M059J (cell line): ENCODE measurements around the gene KCNB1. TPM values are rescaled to one million over a fixed set of nuclear protein-coding genes. Genes with fewer than 3 reads are reported as not detected.
A peak's percentile ranks its signal among the peaks of the same experiment; 100 is the strongest.

Experiments
- DNase-seq: peaks from one replicate; pipeline ENCODE4 v3.0.0-alpha.2; 2012; ENCODE audit warnings: low read depth
- total RNA-seq: library from RNA; depleted of rRNA; stranded (reverse); fragments of >200 nt; shearing (Covaris generic); gene quantifications from 2 replicates; pipeline ENCODE4 v1.2.3, GENCODE V29; 2014

Gene KCNB1
- total RNA-seq, 1 experiment from 2014 or later = not detected

- no peak for DNase-seq
Measured at GRCh38 chr20:49354673-49355072, 127.8 kb downstream of the KCNB1 start.

GRCh38 chr20:49353348-49353747 lies 129.1 kb downstream of the KCNB1 start:
- no peak for DNase-seq

DNA sequence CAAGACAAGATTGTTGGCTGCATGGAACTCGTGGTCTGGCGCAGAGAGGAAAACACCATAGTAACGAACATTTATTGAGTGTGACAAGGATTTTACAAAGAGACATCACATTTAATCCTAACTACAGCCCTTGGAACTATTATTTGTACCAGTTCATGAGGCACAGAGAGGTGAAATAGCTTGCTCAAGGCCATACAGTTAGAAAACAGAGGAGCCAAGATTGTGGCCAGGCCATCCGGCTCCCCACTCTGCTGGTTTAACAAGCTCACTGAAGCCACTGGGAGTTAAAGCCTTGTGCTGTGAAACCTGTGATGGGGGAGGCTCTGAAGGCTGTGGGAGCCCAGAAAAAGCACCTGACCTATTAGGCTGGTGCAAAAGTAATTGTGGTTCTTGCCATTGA lies 129.7 kb downstream of the KCNB1 start:
- no peak for DNase-seq

DNA sequence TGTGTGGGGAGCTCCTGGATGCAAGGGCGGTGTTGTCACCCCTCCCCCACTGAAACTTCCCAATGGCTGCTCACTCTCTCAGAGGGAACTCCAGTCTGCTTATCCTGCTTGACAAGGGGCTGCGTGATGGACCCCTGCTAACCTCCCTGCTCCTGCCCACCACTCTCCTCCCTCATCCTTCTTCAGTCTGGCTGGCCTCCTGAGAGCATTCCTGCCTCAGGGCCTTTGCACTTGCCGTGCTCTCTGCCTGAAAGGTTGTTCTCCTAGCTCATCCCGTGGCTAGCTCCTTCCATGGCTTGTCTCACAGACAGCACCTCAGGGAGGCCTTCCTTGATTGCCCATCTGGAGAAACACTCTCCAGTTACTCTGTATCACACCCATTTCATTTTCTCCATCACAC lies 130.7 kb downstream of the KCNB1 start:
- no peak for DNase-seq

- DNase-seq = no peak
Measured at GRCh38 chr20:49349694-49350252, 132.7 kb downstream of the KCNB1 start.

- DNase-seq = no peak
Measured at GRCh38 chr20:49349078-49349477, 133.4 kb downstream of the KCNB1 start.

DNA sequence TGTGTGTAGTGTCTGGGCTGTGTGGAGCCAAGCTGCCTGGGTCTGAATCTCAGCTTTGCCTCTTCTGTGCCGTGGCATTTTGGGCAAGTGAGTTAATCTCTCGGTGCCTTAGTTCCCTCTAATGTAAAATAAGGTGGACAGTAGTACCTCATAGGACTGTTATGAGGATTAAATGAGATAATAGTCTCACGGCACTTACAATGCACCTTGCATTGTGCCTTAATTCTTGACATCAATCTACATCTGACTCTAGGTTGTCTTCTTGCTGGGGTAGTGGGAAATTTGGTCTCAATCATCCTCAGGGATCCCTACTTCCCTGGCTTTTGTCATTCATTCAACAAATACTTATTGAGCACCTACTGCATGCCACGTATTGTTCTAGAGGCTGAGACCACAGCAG lies 133.9 kb downstream of the KCNB1 start:
- DNase-seq = no peak

GRCh38 chr20:49347156-49347555 lies 135.3 kb downstream of the KCNB1 start:
- peak; percentile 19 for DNase-seq

GRCh38 chr20:49346682-49347081 lies 135.8 kb downstream of the KCNB1 start:
- no peak for DNase-seq

- peak; percentile 88 for DNase-seq
Measured at GRCh38 chr20:49345524-49345923, 136.9 kb downstream of the KCNB1 start.

- peak; percentile 97 for DNase-seq
Measured at GRCh38 chr20:49344975-49345374, 137.5 kb downstream of the KCNB1 start.

DNA sequence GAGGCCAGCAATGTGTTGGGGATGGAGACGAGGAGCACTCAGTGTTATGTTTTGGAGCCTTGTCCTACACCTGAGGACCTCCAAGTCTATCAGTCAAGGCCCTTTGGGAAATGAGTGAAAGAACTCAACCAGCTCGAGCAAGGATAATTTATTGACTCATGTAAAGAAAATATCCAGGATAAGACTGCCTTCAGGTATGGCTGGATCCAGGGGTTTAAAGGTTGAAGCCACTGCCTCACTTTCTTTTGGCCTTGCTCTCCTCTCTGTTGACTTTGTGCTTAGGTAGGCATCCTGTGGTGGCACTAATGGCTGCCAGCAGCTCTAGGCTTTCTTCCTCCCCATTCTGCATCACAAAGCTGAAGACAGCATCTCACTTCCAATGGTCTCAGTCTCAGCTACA lies 138.3 kb downstream of the KCNB1 start:
- DNase-seq = no peak

GRCh38 chr20:49343246-49343645 lies 139.2 kb downstream of the KCNB1 start:
- peak; percentile 23 for DNase-seq

DNA sequence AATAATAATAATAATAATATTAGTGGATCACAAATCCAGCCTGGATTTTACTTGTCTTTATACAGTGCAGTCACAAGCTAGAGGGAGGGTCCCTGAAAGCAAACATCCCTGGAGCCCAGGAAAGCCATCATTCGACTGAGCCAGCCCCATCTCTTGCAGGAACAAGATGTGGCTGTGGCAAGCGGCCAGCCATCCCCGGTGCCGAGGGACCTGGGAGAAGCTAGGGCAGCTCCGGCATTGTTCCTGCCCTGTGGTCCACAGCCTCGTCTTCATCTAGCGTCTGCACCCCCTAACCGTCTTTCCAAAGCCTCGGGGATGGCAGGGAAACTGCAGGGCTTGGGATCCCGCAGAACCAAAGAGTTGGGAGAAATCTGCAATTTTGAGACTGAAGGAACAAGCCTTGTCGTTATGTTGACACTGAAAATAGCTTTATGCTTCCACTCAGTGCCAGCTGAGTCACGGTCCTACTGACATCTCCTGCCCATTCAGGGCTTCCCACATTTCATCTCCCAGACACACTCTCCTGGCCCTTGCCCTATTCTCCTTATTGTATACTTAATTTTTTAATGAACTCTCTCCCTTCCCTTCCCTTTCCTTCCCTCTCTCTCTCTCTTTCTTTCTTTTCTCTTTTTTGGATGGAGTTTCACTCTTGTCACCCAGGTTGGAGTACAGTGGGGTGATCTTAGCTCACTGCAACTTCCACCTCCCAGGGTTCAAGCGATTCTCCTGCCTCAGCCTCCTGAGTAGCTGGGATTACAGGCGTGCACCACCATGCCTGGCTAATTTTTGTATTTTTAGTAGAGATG lies 142.1 kb downstream of the KCNB1 start:
- peak; percentile 61 for DNase-seq

DNA sequence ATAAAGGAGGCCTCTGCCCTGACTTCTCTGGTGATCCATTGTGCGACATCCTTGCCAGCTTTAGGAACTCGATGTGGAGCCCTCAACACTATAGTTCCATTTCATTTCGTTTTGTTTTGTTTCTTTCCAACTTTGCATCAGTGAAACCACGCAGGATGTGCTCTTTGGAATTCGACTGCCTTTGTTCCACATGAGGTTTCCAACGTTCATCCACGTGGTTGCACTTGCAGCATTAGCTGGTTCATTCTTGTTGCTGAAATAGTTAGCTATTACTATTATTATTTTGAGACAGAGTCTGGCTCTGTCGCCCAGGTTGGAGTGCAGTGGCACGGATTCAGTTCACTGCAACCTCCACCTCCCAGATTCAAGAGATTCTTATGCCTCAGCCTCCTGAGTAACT lies 143.3 kb downstream of the KCNB1 start:
- DNase-seq = no peak

DNA sequence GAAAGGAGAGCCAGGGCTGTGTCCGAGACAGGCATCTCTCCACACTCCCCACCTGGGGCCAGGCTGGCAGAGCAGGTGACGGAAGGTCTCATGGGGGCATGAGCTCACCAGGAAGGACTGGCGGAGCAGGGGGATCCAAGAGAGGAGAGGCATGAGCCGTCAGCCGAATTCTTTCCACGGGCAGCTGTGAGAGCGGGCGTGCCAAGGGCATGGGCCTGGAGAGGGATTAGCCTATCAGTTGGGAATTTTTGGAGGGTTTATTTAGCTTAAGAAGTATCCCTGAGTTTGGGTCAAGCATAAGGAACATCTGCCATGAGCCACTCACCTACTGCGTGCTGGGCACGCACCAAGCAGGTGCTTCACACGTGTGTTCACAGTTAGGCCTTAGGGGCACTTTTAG lies 144.4 kb downstream of the KCNB1 start:
- DNase-seq = no peak

DNA sequence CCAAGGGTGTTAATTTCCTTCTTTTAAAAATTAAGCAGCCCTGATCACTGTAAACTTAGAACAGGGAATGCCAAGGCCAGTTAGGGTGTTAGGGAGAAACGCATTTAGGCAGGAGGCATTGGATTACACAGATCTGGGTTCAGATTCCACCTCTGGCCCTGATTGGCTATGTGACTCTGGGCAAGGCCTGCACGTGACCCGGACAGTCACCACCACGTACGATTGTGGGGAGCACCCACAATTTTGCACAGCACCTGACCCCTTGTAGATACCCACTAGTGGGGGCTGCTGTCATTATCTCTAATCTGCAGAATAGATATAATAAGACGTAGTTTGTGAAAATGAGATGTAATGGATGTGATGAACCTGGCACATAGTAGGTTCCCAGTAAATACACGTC lies 145.1 kb downstream of the KCNB1 start:
- DNase-seq = no peak

DNA sequence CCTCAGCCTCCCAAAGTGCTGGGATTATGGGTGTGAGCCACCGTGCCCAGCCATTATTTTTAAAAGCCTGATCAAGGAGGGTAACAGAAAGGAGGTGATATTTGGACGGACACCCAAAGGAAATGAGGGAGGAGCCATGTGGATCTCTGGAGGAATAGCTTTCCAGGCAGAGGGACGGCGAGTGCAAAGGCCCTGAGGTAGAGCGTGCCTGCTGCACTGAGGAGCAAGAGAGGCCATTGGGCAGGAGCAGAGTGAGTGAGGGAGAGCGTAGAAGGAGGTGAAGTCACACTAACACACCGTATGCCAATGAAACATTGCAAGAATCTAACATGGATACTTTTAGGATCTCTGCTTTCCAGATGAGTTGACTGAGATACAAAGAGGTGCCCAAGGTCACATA lies 145.7 kb downstream of the KCNB1 start:
- no peak for DNase-seq

- no peak for DNase-seq
Measured at GRCh38 chr20:49335476-49335875, 147.0 kb downstream of the KCNB1 start.

DNA sequence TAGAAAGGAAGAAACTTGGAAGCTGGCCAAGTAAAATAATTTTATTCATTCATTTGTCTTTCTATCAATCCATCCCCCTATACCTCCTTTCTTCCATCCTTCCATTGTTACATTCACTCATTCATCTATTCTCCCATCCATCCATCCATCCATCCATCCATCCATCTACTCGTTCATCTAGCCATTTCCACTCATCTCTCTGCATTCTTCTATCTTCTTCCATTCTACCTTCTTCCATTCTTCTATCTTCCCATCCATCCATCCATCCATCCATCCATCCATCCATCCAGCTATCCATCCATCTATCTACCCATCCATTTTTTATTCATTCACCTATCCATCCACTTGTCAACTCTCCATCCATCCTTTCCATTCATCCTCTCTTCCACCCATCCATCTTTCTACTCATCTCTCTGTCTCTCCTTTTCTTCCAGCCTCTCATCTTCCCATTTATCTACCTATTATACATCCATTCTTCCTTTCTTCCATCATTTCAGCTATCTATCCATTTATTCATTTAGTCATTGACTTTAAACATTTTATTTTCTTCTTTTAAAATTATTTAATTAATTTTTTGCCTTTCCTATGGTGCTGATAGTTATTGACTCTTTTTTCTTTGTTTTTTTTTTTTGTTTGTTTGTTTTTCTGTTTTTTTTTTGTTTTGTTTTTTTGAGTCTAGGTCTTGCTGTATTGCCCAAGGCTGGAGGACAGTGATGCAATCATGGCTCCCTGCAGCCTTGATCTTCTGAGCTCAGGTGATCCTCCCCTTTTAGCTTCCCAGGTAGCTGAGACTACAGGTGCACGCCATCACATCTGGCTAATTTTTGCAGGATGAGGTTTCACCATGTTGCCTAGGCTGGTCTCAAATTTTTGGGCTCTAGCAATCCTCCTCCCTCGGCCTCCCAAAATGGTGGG lies 151.5 kb downstream of the KCNB1 start:
- DNase-seq = no peak

DNA sequence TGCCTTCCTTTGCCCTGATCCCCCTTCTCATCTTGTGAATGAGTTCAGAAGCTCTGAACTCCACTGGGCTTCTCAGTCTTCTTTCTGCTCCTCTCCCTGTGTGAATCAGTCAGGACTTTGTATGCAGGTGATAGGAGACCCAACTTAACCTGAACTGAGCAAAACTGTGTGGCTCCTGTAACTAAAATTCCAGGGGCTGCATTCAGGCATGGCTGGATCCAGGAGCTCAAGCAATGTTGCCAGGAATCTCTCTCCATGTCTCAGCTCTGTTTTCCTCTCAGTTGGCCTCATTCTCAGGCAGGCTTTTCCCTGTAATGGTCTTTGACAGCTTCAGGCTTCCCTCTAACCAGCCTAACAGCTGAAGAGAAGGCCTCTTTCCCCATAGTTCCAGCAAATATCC lies 153.7 kb downstream of the KCNB1 start:
- DNase-seq = no peak

DNA sequence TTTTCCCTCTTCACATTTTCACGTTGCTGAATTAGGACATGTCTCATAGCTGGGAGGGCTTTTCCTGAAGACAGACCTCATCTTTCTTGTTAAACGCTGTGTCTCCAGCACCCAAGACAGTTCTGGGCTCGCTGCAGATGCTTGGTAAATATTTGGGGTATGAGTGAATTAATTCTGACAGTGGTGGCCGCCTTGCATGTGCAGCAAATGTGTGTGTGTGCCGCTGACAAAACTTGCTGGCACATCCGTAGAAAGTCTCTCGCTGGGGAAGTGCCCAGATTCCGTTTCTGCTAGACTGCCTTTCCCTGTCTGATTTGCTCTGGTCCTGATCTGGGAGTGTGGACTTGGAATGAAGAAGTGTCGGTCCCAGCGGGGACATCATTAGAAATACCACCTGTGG lies 156.4 kb downstream of the KCNB1 start:
- peak; percentile 25 for DNase-seq

DNA sequence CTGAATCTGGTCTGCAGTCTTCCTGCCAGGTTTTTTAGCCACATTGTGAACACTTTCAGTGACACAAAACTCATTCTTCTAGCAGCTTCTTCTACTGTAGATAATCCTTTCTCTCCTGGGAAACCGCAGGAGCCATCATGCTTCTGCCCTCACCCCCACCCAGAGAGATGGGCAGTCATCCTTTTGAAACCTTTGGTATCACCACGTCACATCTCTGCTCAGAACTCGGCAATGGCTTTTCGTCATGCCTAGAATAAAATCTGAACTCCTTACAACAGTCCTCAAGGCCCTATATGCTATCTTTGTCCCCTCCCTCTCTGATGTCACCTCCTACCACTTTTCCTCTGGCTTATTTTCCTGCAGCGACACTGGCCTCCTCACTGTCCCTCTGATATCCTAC lies 158.2 kb downstream of the KCNB1 start:
- DNase-seq = no peak
